HG03521 (cell line): ENCODE data around the gene TPSB2.
"Not testable (repeated sequence)": the region's sequence is repeated elsewhere in the genome, so short reads cannot be mapped to it uniquely, and the experiment has no call there.

ENCODE experiments used
- ATAC-seq: cut with Tn5 transposase; IDR thresholded peaks from one replicate; pipeline ENCODE4 v1.9.1; 2021; ENCODE audit warnings: mild to moderate bottlenecking, moderate library complexity; ENCODE audit not compliant: unreplicated experiment

Gene TPSB2

DNA sequence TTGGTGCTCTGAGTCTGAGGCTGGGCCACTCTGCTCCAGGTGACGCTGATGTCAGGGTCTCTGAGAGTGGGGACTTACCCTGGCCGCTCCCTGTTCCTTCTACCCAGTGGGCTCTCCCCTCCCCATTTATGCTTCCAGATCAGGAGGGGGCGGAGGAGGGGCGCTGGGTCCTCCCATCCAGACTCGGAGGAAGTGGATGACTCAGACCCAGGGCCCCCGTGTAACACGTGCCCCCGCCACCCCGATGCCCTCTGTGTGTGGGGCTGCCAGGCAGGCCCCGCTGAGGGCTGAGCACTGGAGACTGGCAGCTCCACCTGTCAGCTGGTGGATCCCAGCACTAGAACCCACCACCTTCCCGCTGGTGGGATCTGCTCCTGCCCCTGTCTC, at the start of gene TPSB2:
TPSB2 (minus strand) TSS at position 101 of the 387 bp plus-strand sequence. CDS start 233 bp downstream, outside the sequence.
- ATAC-seq = not testable (repeated sequence)

DNA sequence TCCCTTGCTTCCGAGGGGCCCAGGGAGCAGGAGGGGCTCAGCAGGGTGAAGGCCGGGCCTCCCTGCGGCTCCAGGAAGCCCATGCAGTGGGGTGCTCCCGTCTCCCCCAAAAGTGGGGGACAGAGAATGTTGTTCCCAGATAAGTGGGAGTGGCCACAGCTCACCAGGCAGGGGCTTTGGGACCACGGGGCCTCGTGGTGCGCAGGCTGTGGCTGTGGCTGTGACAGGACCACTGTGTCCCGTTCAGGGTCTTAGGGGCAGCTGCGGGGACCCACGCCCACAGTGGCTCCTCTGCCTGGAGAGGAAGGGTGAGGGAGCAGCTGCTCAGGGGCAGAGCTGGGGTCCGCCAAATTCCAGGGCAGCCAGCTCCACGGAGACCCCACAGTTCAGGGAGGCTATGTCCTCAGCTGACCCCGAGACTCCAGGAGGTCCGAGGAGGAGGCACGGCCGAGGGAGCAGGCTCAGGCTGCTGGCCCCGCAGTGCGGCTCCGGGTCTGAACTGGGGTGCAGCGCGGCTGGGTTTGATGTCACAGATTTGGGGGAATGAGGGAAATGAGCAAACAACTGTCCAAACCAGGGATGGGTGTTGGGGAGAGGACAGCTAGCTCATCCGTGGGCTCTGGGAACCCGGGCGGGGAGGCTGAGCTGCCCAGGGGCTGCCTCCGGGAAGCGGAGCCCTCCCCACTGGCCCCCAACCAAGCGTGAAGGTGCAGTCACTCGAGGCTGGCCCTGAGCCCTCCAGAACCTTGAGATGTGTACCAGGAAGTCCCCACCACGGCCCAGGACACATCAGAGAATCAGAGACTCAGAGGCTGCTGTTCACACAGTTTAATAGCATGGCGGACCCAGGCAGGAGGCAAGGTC, 49.3 kb upstream of the TPSB2 start:
- ATAC-seq = no peak

- ATAC-seq = no peak
These were observed 48.5 kb upstream of the TPSB2 start for GRCh38 chr16:1278477-1278876.

- ATAC-seq = no peak
These were observed 47.8 kb upstream of the TPSB2 start for GRCh38 chr16:1277617-1278282.

- no peak for ATAC-seq
These were observed 47.2 kb upstream of the TPSB2 start for GRCh38 chr16:1277151-1277598.

- ATAC-seq = no peak
These were observed 46.5 kb upstream of the TPSB2 start for GRCh38 chr16:1276580-1276878.

DNA sequence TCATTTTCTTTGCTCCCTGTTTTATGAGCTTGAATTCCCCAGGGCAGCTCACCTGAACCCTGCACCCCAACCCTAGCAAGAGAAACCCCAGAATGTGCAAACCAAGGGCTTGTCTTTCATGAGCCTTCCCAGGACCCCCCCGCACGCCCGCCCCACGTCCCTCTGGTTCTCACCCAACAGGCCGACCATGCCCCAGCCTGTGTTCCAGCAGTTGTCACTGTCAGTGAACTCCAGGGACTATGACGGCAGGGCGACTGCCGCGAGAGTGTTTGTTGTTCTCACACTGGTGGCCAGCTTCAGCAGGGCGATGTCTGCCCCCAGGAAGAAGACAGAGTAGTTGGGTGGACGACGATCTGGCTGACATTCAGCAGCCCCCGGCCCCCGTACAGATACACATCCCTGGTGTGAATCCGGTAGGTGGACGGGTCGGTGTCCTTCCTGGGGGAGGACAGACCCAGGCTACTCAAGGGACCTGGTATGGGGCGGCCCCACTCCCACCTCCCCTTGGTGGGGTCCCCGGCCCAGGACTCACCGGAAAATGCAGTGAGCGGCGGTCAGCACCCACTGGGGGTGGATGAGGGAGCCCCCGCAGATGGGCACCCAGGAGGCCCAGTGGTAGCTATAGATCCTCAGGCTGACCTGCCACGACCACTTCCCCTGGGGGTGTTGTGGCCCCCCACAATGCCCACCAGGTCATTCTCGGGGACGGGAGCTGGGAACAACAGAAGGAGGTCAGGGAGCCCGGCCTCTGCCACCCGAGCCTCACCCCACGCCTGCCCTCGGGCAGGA, 46.0 kb upstream of the TPSB2 start:
- ATAC-seq = no peak

- ATAC-seq = no peak
These were observed 44.8 kb upstream of the TPSB2 start for GRCh38 chr16:1274767-1275166.

DNA sequence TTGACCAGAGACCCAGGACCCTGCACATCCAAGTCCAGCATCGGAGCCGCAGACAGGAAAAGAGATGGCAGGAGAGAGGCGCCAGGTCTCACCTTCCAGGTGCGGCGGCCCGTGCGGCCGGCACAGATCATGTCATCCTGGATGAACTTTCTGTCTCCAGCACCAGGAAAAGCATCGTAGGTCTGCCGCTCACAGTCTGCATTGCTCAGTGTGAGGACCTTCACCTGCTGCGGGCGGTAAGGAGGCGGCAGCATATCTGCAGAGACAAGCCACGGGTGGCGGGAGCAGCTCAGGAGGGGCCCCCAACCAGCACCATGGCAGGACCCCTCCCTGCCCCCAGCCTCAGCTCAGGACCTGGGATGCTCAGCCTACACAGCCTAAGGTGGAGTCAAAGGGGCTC, 43.8 kb upstream of the TPSB2 start:
- no peak for ATAC-seq

DNA sequence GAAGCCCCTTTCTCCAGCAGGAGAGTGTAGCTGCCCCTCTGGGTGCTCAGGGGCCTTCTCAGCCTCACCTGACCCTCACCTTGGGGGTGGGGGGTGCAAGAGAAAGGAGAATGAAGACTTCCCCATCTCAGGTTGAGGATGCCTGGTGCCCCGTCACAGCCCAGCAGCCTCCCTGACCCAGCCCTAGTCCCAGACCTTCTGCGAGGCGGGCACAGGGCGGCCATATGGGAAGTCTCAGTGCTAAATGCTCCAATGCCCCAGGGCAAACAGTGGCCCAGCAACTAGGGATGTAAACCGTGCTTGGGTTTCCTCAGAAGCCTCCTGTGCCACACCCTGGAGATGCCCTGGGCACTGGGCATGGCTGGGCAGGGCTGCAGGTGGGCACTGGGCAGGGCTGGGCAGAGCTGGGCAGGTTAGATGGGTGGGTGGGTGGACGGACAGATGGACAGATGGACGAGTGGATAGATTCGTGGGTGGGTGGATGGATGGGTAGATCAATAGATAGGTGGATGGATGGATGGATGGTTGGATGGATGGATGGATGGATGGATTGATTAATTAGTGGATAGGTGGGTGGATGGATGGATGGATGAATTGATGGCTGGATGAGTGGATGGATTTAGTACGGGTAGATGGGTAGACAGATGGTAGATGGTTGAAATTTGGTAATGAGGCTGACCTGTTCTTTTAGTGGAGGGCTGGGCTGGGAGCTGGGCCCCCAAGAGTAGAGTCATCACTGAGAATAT, 42.6 kb upstream of the TPSB2 start:
- no peak for ATAC-seq

GRCh38 chr16:1271724-1272413, 41.9 kb upstream of the TPSB2 start:
- ATAC-seq = not testable (repeated sequence)

- no peak for ATAC-seq
These were observed 41.4 kb upstream of the TPSB2 start for GRCh38 chr16:1271380-1271723.

- not testable (repeated sequence) for ATAC-seq
These were observed 39.4 kb upstream of the TPSB2 start for GRCh38 chr16:1269418-1269817.

DNA sequence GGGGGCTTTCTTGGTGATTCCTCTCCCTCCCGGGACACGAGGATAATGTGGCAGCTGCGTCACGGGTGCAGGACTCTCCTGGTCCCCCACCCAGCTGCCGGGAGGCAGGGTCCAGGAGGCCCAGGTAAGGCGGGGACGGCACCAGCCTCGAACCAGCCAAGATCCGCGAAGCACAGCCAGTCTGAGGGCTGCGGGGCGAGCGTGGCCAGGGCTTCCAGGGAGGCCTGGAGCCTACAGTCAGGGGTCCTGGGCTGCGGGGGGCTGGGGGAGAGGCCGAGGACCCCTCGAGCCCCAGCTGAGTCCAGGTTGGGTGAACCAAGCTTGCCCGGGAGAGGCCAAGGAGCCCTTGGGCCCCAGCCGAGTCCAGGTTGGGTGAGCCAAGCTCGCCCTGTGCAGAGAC, 35.8 kb upstream of the TPSB2 start:
- ATAC-seq = no peak

DNA sequence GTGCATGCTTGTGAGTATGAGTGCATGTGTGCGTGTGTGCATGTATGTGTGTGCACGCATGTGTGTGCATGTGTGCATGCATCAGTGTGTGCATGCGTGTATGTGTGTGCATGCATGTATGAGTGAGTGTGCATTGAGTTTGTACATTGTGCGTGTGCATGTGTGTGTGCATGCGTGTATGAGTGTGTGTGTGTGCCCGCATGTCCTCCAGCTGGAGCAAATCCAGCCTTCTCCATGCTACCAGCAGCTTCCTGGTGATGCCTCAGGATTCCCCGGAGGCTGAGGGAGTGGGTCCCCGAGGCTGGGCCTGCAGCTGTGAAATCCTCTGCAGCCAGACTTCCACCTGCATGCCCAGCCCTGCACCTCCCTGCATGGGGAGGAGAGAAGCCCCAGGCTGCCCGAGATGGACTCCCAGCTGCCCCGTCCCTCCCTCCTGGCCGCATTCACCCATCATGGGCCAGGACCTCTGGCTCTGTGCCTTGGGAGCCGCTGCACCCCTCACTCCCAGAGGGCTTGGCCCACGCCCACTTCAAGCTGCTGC, 35.2 kb upstream of the TPSB2 start:
- ATAC-seq = no peak

GRCh38 chr16:1264345-1265089, 34.5 kb upstream of the TPSB2 start:
- no peak for ATAC-seq

DNA sequence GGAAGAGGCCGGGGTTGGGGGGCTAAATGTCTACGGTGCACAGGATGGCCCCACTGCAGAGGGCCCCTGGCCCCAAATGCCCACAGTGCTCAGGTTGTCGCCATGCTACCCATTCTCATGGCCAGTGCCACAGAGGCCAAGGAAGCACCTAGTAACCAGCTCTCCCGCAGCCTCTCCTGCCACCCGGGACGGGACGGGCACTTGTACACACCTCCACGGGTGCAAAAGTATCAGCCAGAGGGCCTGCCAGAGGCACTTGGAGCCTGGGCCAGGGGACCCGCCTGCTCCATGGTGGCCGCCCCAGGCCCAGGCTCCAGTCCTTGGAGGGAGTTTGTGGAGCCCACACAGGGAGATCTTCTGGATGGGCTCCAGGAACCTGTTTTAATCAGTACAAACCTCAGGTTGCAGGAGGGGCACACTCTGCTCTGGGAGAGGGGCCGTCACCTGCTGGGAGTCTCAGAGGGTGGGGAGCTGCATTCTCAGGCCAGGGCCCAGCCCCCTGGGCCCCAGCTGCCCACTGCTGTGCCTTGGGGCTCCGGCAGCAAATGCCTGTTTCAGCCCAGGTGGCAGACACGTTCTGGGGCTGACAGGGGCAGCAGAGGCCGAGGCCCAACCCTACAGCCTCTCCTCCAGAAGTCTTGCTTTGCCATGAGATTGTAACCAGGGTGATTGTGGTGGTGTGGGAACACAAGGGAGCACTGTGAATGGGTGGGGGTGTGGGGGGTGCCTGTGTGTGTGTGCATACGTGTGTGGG, 33.8 kb upstream of the TPSB2 start:
- ATAC-seq = no peak

- ATAC-seq = no peak
These were observed 32.9 kb upstream of the TPSB2 start for GRCh38 chr16:1262846-1263221.
